Uterus (tissue), 2 donors: ENCODE results near the gene SEMA6B.

Experiments used
- POLR2A ChIP-seq, 2 donors: fragments of 450-650 bp; IDR thresholded peaks; one replicate each; pipeline ENCODE4 v1.6.1; 2016; ENCODE audit warnings: antibody characterized with exemption in 2 of 2, mild to moderate bottlenecking in 1 of 2, moderate library complexity in 1 of 2
- TF ChIP-seq, protein P1 (sequence below), 4 experiments: fragments of 200-600 bp in 2 of 4; fragments of 450-650 bp in 2 of 4; sonication (generic) in 2 of 4; IDR thresholded peaks; one replicate each; pipeline ENCODE4 v1.5.1; 2016 to 2019; ENCODE audit warnings: antibody characterized with exemption in 4 of 4, mild to moderate bottlenecking in 2 of 4, moderate library complexity in 1 of 4

DNA sequence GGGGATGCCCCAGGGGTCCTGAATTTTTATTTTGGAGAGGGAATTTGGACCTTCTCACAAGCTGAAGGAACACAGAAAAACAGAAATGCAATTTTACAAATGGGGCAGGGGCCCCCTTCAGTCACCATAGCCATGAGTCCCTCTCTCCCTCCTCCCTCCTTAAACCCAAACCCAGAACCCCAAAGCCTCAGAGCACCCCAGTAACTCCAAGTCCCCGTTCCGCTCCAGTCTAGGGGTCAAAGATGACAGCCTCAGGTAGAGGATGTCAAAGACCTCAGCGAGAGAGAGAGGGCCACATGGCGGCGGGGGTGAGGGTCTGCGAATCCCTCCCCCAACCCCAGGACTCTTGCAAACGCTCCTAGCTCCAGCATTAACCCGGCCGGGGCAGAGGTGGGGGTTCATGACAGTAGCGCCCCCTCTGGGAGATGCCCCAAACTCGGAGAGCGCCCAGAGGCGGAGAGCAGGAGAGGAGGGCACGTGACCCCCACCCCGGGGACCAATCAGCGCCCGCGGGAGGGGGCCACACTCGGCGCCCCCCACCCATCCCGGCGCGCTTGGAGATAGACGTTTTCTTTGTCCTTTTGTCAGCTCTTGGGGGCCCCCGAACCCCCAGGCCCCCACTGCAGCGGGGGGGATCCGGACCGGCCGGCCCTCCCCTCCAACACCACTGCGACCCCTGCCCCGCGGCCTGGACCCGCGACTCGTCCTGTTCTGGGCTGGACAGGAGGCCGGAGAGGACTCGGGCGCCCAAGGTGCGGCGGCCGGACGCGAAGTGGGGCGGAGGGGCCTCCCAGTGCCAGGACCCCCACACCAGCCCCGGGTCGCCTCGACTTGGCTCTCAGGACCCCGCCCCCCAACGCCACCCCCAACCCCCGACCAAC lies 20.8 kb upstream of the SEMA6B start:
- TF ChIP-seq, protein P1, sequence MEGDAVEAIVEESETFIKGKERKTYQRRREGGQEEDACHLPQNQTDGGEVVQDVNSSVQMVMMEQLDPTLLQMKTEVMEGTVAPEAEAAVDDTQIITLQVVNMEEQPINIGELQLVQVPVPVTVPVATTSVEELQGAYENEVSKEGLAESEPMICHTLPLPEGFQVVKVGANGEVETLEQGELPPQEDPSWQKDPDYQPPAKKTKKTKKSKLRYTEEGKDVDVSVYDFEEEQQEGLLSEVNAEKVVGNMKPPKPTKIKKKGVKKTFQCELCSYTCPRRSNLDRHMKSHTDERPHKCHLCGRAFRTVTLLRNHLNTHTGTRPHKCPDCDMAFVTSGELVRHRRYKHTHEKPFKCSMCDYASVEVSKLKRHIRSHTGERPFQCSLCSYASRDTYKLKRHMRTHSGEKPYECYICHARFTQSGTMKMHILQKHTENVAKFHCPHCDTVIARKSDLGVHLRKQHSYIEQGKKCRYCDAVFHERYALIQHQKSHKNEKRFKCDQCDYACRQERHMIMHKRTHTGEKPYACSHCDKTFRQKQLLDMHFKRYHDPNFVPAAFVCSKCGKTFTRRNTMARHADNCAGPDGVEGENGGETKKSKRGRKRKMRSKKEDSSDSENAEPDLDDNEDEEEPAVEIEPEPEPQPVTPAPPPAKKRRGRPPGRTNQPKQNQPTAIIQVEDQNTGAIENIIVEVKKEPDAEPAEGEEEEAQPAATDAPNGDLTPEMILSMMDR (IDR thresholded peaks at IDR 0.05): no peak
- no peak for TF ChIP-seq POLR2A (IDR thresholded peaks at IDR 0.05)
